ENCODE measurements around the gene HTR2C.

The HTR2C gene

DNA sequence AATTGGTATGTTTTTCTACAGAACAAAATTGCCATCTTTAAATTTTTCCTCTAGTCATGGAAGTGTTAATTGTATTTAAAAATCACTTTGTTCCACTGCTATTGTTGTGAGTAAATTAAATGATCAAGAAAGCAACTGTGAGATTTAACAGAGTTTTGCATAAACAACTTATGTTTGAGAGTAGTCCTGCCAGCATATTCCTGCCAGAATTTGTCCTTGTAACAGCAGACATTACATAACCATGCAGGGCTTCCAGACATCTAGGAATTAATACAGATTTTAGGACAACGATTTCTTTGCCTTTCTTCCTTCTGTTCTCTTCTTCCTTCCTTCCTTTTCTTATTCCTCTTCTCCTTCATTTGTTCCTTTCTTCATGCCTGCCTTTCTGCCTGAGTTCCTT lies 125.5 kb downstream of the HTR2C start:
- Histone ChIP-seq H3K4me1 (ENCODE audit: insufficient read depth, poor library complexity, severe bottlenecking) (no peaks in the 10 kb centered on the region), H3K4me3 (ENCODE audit: severe bottlenecking) (no peak overlapping the region), H3K9me3 (ENCODE audit: severe bottlenecking) (no peaks in the 10 kb centered on the region), H3K27me3 (ENCODE audit: insufficient read depth, poor library complexity, severe bottlenecking) (no peaks in the 10 kb centered on the region), H3K36me3 (ENCODE audit: low read depth) (no peaks in the 10 kb centered on the region), H3K27ac (ENCODE audit: poor library complexity, severe bottlenecking) (no peak overlapping the region)
- ATAC-seq (ENCODE audit: low read depth) (no peak), DNase-seq (ENCODE audit: low spot score) (no peak)
- TF ChIP-seq, protein P1, sequence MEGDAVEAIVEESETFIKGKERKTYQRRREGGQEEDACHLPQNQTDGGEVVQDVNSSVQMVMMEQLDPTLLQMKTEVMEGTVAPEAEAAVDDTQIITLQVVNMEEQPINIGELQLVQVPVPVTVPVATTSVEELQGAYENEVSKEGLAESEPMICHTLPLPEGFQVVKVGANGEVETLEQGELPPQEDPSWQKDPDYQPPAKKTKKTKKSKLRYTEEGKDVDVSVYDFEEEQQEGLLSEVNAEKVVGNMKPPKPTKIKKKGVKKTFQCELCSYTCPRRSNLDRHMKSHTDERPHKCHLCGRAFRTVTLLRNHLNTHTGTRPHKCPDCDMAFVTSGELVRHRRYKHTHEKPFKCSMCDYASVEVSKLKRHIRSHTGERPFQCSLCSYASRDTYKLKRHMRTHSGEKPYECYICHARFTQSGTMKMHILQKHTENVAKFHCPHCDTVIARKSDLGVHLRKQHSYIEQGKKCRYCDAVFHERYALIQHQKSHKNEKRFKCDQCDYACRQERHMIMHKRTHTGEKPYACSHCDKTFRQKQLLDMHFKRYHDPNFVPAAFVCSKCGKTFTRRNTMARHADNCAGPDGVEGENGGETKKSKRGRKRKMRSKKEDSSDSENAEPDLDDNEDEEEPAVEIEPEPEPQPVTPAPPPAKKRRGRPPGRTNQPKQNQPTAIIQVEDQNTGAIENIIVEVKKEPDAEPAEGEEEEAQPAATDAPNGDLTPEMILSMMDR (IDR thresholded peaks at IDR 0.05; ENCODE audit: poor library complexity, severe bottlenecking): no peak

DNA sequence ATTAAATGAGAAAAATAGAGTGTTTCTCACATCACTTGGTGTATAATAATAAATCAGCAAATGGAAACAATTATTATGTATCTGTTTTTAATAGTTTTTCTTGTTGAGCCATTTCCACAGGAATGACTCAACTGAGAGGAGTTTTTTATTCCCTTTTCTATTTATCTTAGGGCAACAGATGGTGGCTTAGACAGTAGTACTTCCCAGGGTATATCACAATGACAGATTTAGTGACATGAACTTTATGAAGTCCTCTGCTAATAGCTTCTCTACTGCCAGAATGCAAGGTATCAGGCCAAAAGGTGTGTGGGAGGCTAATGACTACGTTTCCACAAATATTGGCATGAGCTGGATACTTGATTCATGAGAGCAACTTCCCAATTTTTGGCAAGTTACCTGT lies 126.7 kb downstream of the HTR2C start:
- TF ChIP-seq, protein P1 (IDR thresholded peaks at IDR 0.05; ENCODE audit: poor library complexity, severe bottlenecking): no peak

DNA sequence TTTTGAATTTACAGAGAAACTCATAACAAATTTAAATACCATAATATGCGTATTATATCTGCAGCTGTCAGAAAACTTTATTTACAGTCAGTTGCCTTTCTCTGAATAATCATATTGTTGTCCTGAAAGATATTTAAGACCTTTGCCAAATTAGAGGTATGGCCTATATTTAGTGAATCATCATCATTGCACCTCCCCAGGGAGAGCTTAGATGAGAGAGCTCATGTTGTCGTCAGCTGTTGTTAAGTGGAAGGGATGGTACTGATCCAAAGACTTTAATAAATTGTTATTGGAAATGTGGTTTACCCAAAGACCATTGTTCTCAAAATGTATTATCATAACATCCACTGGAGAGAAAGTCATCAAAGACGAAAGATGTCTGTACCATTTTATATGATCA lies 128.6 kb downstream of the HTR2C start:
- Histone ChIP-seq H3K4me3 (ENCODE audit: severe bottlenecking) (no peak overlapping the region), H3K27me3 (ENCODE audit: insufficient read depth, poor library complexity, severe bottlenecking) (no peaks in the 10 kb centered on the region), H3K9me3 (ENCODE audit: severe bottlenecking) (no peaks in the 10 kb centered on the region), H3K4me1 (ENCODE audit: insufficient read depth, poor library complexity, severe bottlenecking) (no peaks in the 10 kb centered on the region), H3K27ac (ENCODE audit: poor library complexity, severe bottlenecking) (no peak overlapping the region), H3K36me3 (ENCODE audit: low read depth) (no peaks in the 10 kb centered on the region)
- TF ChIP-seq, protein P1 (IDR thresholded peaks at IDR 0.05; ENCODE audit: poor library complexity, severe bottlenecking): no peak
- ATAC-seq (ENCODE audit: low read depth): no peak
- no peak for DNase-seq (ENCODE audit: low spot score)

More for the DNA sequence above, 126.7 kb downstream of the HTR2C start:
- Histone ChIP-seq H3K36me3 (ENCODE audit: low read depth) (no peaks in the 10 kb centered on the region), H3K27me3 (ENCODE audit: insufficient read depth, poor library complexity, severe bottlenecking) (no peaks in the 10 kb centered on the region), H3K27ac (ENCODE audit: poor library complexity, severe bottlenecking) (no peak overlapping the region), H3K9me3 (ENCODE audit: severe bottlenecking) (no peaks in the 10 kb centered on the region), H3K4me3 (ENCODE audit: severe bottlenecking) (no peak overlapping the region), H3K4me1 (ENCODE audit: insufficient read depth, poor library complexity, severe bottlenecking) (no peaks in the 10 kb centered on the region)
- ATAC-seq (ENCODE audit: low read depth): no peak
- no peak for DNase-seq (ENCODE audit: low spot score)

DNA sequence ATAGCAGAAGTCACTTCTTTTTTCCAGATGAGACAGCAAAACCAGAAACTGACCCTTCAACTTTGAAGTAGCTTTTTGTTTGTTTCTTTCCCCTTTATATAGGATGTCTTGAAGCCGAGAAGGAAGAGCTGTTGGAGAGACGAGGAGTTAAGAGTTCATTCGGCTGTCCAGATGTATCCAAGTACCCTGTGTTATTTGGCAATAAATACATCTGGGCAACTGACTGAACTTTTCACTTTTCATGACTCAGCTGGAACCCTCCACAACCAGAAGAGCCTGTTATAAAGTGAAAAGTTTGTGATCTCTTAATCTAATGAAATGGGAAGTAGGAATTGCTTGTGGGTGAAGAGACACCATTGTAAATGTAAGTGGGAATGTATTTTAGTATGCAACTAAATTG lies 131.2 kb downstream of the HTR2C start:
- Histone ChIP-seq H3K4me1 (ENCODE audit: insufficient read depth, poor library complexity, severe bottlenecking) (no peaks in the 10 kb centered on the region), H3K9me3 (ENCODE audit: severe bottlenecking) (no peaks in the 10 kb centered on the region), H3K27ac (ENCODE audit: poor library complexity, severe bottlenecking) (no peak overlapping the region), H3K4me3 (ENCODE audit: severe bottlenecking) (no peak overlapping the region), H3K27me3 (ENCODE audit: insufficient read depth, poor library complexity, severe bottlenecking) (no peaks in the 10 kb centered on the region), H3K36me3 (ENCODE audit: low read depth) (no peaks in the 10 kb centered on the region)
- DNase-seq (ENCODE audit: low spot score) (no peak), ATAC-seq (ENCODE audit: low read depth) (no peak)
- TF ChIP-seq, protein P1 (IDR thresholded peaks at IDR 0.05; ENCODE audit: poor library complexity, severe bottlenecking): no peak

DNA sequence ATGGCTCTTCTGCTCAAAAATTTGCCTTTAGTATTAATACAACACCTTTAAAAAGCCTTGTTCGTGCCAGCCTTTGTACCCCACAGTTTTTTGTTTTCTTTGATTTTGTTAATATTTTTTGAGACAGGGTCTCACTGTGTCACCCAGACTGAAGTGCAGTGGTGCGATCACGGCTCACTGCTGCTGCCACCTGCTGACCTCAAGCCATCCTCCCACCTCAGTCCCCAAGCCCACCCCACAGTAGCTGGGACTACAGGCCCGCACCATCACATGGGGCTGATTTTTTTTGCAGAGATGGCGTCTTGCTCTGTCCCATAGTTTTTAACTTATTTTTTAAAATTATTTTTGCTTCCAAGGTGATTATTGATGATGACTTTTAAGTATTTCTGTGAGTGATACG lies 134.0 kb downstream of the HTR2C start:
- no peaks in the 10 kb centered on the region for H3K4me1 ChIP-seq (ENCODE audit: insufficient read depth, poor library complexity, severe bottlenecking)
- H3K27ac ChIP-seq (ENCODE audit: poor library complexity, severe bottlenecking): no peak overlapping the region
- no peaks in the 10 kb centered on the region for H3K9me3 ChIP-seq (ENCODE audit: severe bottlenecking)
- H3K27me3 ChIP-seq (ENCODE audit: insufficient read depth, poor library complexity, severe bottlenecking): no peaks in the 10 kb centered on the region
- no peak overlapping the region for H3K4me3 ChIP-seq (ENCODE audit: severe bottlenecking)
- H3K36me3 ChIP-seq (ENCODE audit: low read depth): no peaks in the 10 kb centered on the region
- DNase-seq (ENCODE audit: low spot score) (no peak), ATAC-seq (ENCODE audit: low read depth) (no peak; the same call in 2 of the 3 replicates)
- TF ChIP-seq, protein P1 (IDR thresholded peaks at IDR 0.05; ENCODE audit: poor library complexity, severe bottlenecking): peak; percentile 31

Data from RWPE2 (cell line).